Endothelial cell of umbilical vein (primary cell): ENCODE measurements around the gene FPGS. TPM values are rescaled to one million over a fixed set of nuclear protein-coding genes. Genes with fewer than 3 reads are reported as not detected.

Experiments used
- BruUV-seq: library from RNA; stranded (reverse); fragments of 400-500 nt; replicated peaks from 2 replicates; lab custom pipeline; 2021; lab: Mats Ljungman, UMichigan
- CTCF ChIA-PET: fragments of 300-600, 350-600 bp; sonication (Branson Sonifier 250); formaldehyde crosslinking; loops from one replicate; lab custom pipeline; 2021; ENCODE audit warnings: antibody characterized with exemption, inconsistent platforms; lab: Charles Lee
- POLR2A ChIA-PET: fragments of 300-600, 350-600 bp; sonication (Branson Sonifier 250); formaldehyde crosslinking; loops from one replicate; lab custom pipeline; 2021; ENCODE audit warnings: antibody characterized with exemption, inconsistent platforms; lab: Charles Lee
- DNase-seq: peaks from one replicate; pipeline ENCODE4 v3.0.0-alpha.2; 2011; ENCODE audit warnings: low read depth, low spot score
- FAIRE-seq: peaks from 2 replicates; lab custom pipeline; 2011; peaks lifted over from hg19 to GRCh38; lab: Jason Lieb, UNC
- H2AFZ ChIP-seq: 2 replicates; pipeline ENCODE4 v1.6.0; 2012; ENCODE audit warnings: low read depth, low read length, control low read depth, inconsistent platforms
- H3K27ac ChIP-seq: 2 replicates; pipeline ENCODE4 v1.5.1; 2011; ENCODE audit warnings: low read depth, mild to moderate bottlenecking, control low read depth, low read length, moderate library complexity; ENCODE audit not compliant: insufficient read depth
- H3K27me3 ChIP-seq, 2 experiments: 2 replicates each; pipeline versions ENCODE4 v1.6.0 to v1.6.1; 2011; ENCODE audit warnings: low read length in 2 of 2, mixed read lengths in 1 of 2; ENCODE audit not compliant: control insufficient read depth in 2 of 2, insufficient read depth in 2 of 2
- H3K36me3 ChIP-seq, 2 experiments: 2 replicates in 1 of 2; 3 replicates in 1 of 2; pipeline ENCODE4 v1.5.1; 2011; ENCODE audit warnings: low read length in 2 of 2, mild to moderate bottlenecking in 1 of 2, moderate library complexity in 1 of 2; ENCODE audit not compliant: control insufficient read depth in 2 of 2, insufficient read depth in 2 of 2; ENCODE audit errors: extremely low read depth in 1 of 2
- H3K4me1 ChIP-seq: 3 replicates; pipeline ENCODE4 v1.5.1; 2011; ENCODE audit warnings: mild to moderate bottlenecking, low read length; ENCODE audit not compliant: control insufficient read depth, insufficient read depth; ENCODE audit errors: extremely low read depth
- H3K4me2 ChIP-seq: 2 replicates; pipeline ENCODE4 v1.6.1; 2011; ENCODE audit warnings: low read length, control low read depth, mixed read lengths; ENCODE audit not compliant: insufficient read depth
- H3K4me3 ChIP-seq, 3 experiments: fragments of 200-600 bp in 1 of 3; sonication (generic), shearing (Covaris generic) in 1 of 3; replicated peaks in 1 of 3; 2 replicates each; pipeline ENCODE4 v1.5.1; 2011 to 2016; ENCODE audit warnings: control low read depth in 3 of 3, low read length in 3 of 3, mild to moderate bottlenecking in 2 of 3, inconsistent platforms in 1 of 3, low read depth in 1 of 3, moderate library complexity in 1 of 3; ENCODE audit not compliant: insufficient read depth in 1 of 3
- H3K79me2 ChIP-seq: 2 replicates; pipeline ENCODE4 v1.6.0; 2012; ENCODE audit warnings: low read length, inconsistent platforms; ENCODE audit not compliant: control insufficient read depth, insufficient read depth
- H3K9ac ChIP-seq: replicated peaks from 2 replicates; pipeline ENCODE3; 2011; ENCODE audit warnings: low read length, control low read depth; ENCODE audit not compliant: insufficient read depth; ENCODE audit errors: extremely low read depth
- H3K9me1 ChIP-seq: replicated peaks from 3 replicates; pipeline ENCODE4 v1.6.0; 2011; ENCODE audit warnings: mild to moderate bottlenecking, low read length; ENCODE audit not compliant: control insufficient read depth, insufficient read depth; ENCODE audit errors: extremely low read depth
- H3K9me3 ChIP-seq: replicated peaks from 2 replicates; pipeline ENCODE4 v1.5.1; 2012; ENCODE audit warnings: low read length, inconsistent platforms; ENCODE audit not compliant: control insufficient read depth, insufficient read depth
- H4K20me1 ChIP-seq: replicated peaks from 2 replicates; pipeline ENCODE3; 2011; ENCODE audit warnings: mild to moderate bottlenecking, low read length; ENCODE audit not compliant: control insufficient read depth, insufficient read depth; ENCODE audit errors: extremely low read depth
- EZH2 ChIP-seq: IDR thresholded peaks from 2 replicates; pipeline ENCODE4 v1.6.1; 2012; ENCODE audit warnings: borderline replicate concordance, low read depth, mild to moderate bottlenecking, moderate library complexity, low read length, inconsistent platforms; ENCODE audit not compliant: severe bottlenecking
- FOS ChIP-seq: IDR thresholded peaks from 2 replicates; pipeline ENCODE4 v1.6.1; 2011; ENCODE audit warnings: mild to moderate bottlenecking, low read length, moderate library complexity, borderline replicate concordance; ENCODE audit not compliant: insufficient read depth
- GATA2 ChIP-seq: IDR thresholded peaks from 2 replicates; pipeline ENCODE4 v1.7.0; 2011; ENCODE audit warnings: low read depth, mild to moderate bottlenecking, moderate library complexity, mixed read lengths, low read length; ENCODE audit not compliant: insufficient read length, insufficient read depth
- JUN ChIP-seq: IDR thresholded peaks from 2 replicates; pipeline ENCODE4 v1.6.1; 2011; ENCODE audit warnings: borderline replicate concordance, low read depth; ENCODE audit not compliant: insufficient read length, insufficient read depth
- MYC ChIP-seq: IDR thresholded peaks from one replicate; pipeline ENCODE4 v1.6.1; 2011; ENCODE audit warnings: mild to moderate bottlenecking, low read depth, low read length
- POLR2A ChIP-seq: IDR thresholded peaks from 2 replicates; pipeline ENCODE4 v1.6.1; 2012; ENCODE audit warnings: low read depth, mild to moderate bottlenecking, control low read depth, low read length
- POLR2AphosphoS5 ChIP-seq: IDR thresholded peaks from 2 replicates; pipeline ENCODE4 v1.6.1; 2012; ENCODE audit warnings: low read depth, mild to moderate bottlenecking, control low read depth, low read length, moderate library complexity; ENCODE audit not compliant: insufficient read depth
- dilution Hi-C: fragments of 300-500 bp; cut with MboI; formaldehyde crosslinking; loops from one replicate; pipeline ENCODE4 v1.15.0; 2019; ENCODE audit warnings: low sequenced_read_pairs; ENCODE audit not compliant: extremely low pct_ligation_motif_present
- intact Hi-C: fragments of 100-400 bp; cut with micrococcal nuclease; formaldehyde crosslinking; loops from one replicate; pipeline ENCODE4 v1.10.0; 2022
- polyA plus RNA-seq, 4 experiments: library from polyadenylated mRNA; depleted of rRNA in 3 of 4; stranded (reverse) in 3 of 4; unstranded in 1 of 4; fragments of >200 nt; gene quantifications; 2 replicates each; pipeline versions ENCODE4 v1.2.1 to v1.2.3, GENCODE V29; 2011 to 2012; ENCODE audit warnings: missing spikeins in 1 of 4
- total RNA-seq: library from RNA; stranded (reverse); gene quantifications from 2 replicates; pipeline ENCODE4 v1.2.3, GENCODE V29; 2021
- TF ChIP-seq, protein P1 (sequence below), 2 donors: IDR thresholded peaks; 1 replicate in 1 of 2; 2 replicates in 1 of 2; pipeline ENCODE4 v1.5.1; 2011; ENCODE audit warnings: low read length in 2 of 2, mild to moderate bottlenecking in 2 of 2, moderate library complexity in 2 of 2, control low read depth in 1 of 2, inconsistent platforms in 1 of 2, low read depth in 1 of 2; ENCODE audit not compliant: insufficient read depth in 1 of 2; ENCODE audit errors: extremely low read depth in 1 of 2
- TF ChIP-seq, protein P2 (sequence below): IDR thresholded peaks from 2 replicates; pipeline ENCODE4 v1.6.1; 2011; ENCODE audit not compliant: insufficient read depth, insufficient read length

Gene FPGS
- total and polyA plus RNA-seq, 2 donors (not counting 3 experiments of a cell fraction or from before 2014, with no cell fraction given): 77.7 to 90.2 TPM

GRCh38 chr9:127761061-127761460 is 41.6 kb upstream of the FPGS start:
- Histone ChIP-seq H3K9me1 (no peaks in the 10 kb centered on the region), H3K36me3 (peaks cover 7 to 24% of the 10 kb centered on the region in 2 experiments), H3K9ac (peak overlapping the region; percentile 70), H3K9me3 (no peaks in the 10 kb centered on the region), H3K4me3 (no peak overlapping the region), H3K79me2 (peaks cover 37% of the 10 kb centered on the region), H2AFZ (no peak overlapping the region), H3K4me1 (peaks cover 53% of the 10 kb centered on the region), H3K27ac (peak overlapping the region; percentile 95), H3K4me2 (peak overlapping the region; percentile 4), H3K27me3 (no peaks in the 10 kb centered on the region), H4K20me1 (no peaks in the 10 kb centered on the region)
- ChIA-PET POLR2A (interaction anchor here (3.0 kb wide), 1 partner anchor 10 kb away, joined by 18 read pairs; no protein-coding TSS in a partner anchor), CTCF (interaction anchor here (0.7 to 11.3 kb wide), 6 partner anchors 9 to 109 kb away, joined by 3 to 167 read pairs (median 4); partner anchors contain the start of genes CDK9, SH2D3C and TOR2A)
- intact Hi-C loops (no loop called here), dilution Hi-C loops (no loop called here)
- FAIRE-seq: no peak
- TSS peak; percentile 5 for BruUV-seq
- TF ChIP-seq, protein P1, sequence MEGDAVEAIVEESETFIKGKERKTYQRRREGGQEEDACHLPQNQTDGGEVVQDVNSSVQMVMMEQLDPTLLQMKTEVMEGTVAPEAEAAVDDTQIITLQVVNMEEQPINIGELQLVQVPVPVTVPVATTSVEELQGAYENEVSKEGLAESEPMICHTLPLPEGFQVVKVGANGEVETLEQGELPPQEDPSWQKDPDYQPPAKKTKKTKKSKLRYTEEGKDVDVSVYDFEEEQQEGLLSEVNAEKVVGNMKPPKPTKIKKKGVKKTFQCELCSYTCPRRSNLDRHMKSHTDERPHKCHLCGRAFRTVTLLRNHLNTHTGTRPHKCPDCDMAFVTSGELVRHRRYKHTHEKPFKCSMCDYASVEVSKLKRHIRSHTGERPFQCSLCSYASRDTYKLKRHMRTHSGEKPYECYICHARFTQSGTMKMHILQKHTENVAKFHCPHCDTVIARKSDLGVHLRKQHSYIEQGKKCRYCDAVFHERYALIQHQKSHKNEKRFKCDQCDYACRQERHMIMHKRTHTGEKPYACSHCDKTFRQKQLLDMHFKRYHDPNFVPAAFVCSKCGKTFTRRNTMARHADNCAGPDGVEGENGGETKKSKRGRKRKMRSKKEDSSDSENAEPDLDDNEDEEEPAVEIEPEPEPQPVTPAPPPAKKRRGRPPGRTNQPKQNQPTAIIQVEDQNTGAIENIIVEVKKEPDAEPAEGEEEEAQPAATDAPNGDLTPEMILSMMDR (IDR thresholded peaks at IDR 0.05; ENCODE audit: extremely low read depth in 1 of 2, insufficient read depth in 1 of 2, low read depth in 1 of 2, low read length in 2 of 2): no peak
- TF ChIP-seq MYC (no peak), JUN (no peak), POLR2A (no peak), FOS (no peak), GATA2 (no peak), EZH2 (no peak), POLR2AphosphoS5 (no peak)
- TF ChIP-seq, protein P2, sequence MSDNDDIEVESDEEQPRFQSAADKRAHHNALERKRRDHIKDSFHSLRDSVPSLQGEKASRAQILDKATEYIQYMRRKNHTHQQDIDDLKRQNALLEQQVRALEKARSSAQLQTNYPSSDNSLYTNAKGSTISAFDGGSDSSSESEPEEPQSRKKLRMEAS: no peak
- no peak for DNase-seq
